HG03045 (cell line): ENCODE results near the gene SH3BP4.

Experiments
- ATAC-seq: cut with Tn5 transposase; IDR thresholded peaks from one replicate; pipeline ENCODE4 v1.9.1; 2021; ENCODE audit warnings: mild to moderate bottlenecking, moderate library complexity; ENCODE audit not compliant: unreplicated experiment

The SH3BP4 gene

DNA sequence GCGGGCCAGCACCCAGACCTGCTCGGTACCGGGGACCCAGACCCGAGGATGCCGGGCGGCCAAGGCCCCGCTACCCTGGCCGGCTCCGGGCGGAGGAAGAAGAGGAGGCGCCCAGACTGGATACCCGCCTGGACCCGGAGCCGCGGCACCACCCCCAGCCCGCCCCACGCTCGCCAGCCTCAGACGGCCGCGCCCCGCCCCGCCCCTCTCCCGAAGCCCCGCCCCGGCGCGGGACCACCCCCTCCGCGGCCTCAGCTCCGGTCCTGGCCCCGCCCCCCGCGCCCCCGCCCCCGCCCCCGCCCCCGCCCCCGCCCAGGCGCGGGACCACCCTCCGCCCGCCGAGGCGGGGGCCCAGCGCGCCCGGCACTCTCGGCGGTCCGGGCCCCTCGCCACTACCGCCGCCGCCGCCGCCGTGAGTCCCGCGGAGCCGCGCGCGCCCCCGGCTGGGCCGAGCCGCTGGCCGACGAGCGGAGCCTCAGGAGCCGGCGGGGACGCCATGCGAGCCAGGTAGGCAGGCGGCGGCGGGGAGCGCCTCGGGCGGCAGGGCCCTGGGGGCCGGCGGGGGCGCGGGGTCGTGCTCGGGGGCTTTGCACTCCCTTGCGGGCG, at the start of gene SH3BP4:
TSS of gene SH3BP4 (plus strand) at position 354 of the 606 bp plus-strand sequence. CDS start 82,986 bp downstream, outside the sequence.
- ATAC-seq: no peak

- ATAC-seq: no peak
These were observed 47.0 kb upstream of the SH3BP4 start for GRCh38 chr2:234904785-234905184.

DNA sequence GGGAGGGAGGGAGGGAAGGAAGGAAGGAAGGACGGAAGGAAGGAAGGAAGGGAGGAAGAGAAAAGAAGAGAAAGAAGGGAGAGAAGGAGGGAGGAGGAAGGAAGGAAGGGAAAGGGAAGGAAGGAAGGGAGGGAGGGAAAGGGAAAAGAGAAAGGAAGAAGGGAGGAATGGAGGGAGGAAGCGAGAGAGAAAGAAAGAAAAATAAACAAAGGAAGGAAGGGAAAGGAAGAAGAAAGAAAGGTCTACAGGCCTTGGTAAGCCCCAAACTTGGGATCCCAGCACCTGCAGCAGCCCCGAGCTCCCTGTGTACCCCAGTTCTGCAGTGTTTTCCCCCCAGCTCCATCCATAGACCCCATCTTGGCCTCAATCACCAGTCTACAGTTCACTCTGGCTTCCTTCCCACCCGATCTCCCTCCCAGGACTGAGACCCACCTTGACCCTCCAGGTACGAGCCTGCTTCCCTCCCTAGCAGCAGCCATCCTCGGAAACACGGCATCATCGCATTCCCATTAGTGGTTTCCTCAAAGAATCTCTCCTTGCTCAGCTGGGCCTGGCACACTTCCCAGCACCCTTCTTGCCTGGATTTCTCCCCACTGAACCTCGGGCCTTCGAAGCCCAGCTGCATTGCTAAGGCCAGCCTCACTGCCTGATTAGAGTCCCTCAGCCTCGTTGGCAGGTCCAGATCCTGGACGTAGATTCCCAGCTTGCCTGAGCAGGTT, 46.1 kb upstream of the SH3BP4 start:
- no peak for ATAC-seq

DNA sequence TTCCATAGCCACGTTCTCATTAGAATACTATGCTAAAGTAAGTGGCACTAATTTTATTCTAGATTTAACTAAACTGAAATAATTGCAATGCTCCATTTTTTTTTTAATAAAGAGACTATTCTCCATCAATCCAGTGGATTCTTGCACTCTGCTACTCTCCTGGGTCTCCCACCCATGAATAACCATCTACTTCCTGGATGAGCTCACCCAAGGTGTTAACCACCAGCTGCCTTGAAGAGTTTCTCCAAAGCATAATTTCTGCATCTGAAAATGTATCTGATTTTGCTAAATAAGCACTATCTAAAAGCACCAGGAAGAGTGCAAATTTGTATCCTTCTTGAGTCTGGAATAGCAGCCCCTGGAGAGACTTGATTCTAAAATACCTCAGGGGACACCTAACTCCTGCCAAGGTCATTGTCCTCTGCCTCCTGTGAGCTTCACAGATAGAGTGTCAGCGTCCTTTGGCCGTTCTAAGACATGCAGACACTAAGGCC, 41.6 kb upstream of the SH3BP4 start:
- no peak for ATAC-seq

DNA sequence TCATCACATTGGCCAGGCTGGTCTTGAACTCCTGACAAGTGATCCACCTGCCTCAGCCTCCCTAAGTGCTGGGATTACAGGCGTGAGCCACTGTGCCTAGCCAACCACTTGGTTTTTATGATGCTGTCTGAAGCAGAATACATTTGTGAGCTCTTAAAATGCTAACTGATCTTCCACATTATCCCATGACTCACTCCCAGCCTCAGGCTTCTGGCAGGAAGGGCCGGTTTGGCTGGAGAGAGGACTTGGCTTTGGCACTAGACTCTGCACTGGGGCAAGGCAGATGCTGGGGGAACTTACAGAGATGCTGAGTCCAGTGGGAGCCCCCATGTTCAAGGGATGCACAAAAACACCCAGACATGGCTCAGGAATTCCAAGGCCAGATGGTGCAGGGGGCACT, 40.5 kb upstream of the SH3BP4 start:
- ATAC-seq: no peak

DNA sequence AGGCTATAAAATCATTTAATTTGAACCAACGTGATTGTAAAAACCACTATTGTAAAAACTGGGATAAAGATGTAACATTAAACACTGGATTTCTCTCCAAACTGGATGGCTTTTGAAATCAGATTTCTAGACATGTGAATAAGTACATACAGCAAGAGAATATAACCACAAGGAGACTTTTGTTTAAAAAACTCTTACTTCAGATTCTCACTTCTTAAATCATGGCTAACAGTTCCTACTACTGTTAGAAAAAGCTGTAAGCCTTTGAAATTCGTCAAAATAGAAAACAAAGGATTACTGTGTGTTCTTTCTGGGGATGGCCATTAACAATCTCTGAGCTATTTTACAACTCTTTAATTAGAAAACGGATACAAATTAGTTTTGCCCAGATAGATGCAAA, 39.4 kb upstream of the SH3BP4 start:
- ATAC-seq: no peak

GRCh38 chr2:234913208-234913626, 38.6 kb upstream of the SH3BP4 start:
- no peak for ATAC-seq

- ATAC-seq: no peak
These were observed 37.3 kb upstream of the SH3BP4 start for GRCh38 chr2:234914371-234915154.

- no peak for ATAC-seq
These were observed 35.1 kb upstream of the SH3BP4 start for GRCh38 chr2:234916674-234917073.

- ATAC-seq: no peak
These were observed 34.4 kb upstream of the SH3BP4 start for GRCh38 chr2:234917211-234917975.

- no peak for ATAC-seq
These were observed 32.1 kb upstream of the SH3BP4 start for GRCh38 chr2:234919711-234920110.

GRCh38 chr2:234920836-234921235, 31.0 kb upstream of the SH3BP4 start:
- no peak for ATAC-seq

DNA sequence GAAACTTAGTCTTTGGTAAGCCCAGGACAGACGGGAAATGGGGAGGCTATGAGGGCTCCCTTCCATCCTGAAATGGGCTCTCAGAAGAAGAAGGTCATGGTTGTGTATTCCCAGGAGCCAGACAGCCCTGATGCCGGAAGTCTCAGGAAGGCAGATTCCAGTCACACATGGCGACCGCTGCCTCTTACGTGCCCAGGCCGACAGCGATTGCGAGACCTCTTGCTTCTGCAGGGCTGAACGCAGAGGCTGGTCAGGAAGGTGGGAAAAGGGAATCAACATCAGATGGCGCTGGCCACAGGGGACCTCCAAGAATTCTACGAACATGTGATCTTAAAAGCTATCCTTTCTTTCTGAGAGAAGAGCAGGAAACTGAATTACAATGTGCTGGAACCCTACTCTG, 22.8 kb upstream of the SH3BP4 start:
- no peak for ATAC-seq

DNA sequence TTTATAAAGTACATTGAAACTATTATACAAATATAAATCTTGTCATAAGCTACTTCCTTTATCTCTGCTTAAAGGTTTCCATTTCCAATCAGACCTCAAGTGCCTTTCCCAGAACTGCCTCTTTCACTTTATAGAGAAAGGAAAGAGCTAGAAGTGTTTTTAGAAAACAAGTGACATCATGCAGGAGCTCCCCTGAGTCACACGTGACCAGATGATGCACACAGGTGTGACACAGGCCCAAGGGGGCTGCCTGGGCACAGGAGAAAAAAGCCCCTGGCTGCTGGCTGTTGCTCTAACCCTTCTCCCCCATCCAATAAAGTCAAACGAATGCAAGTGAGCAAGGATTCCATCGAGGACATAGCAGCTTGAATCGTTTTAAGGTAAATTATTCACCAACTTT, 21.4 kb upstream of the SH3BP4 start:
- ATAC-seq: no peak

DNA sequence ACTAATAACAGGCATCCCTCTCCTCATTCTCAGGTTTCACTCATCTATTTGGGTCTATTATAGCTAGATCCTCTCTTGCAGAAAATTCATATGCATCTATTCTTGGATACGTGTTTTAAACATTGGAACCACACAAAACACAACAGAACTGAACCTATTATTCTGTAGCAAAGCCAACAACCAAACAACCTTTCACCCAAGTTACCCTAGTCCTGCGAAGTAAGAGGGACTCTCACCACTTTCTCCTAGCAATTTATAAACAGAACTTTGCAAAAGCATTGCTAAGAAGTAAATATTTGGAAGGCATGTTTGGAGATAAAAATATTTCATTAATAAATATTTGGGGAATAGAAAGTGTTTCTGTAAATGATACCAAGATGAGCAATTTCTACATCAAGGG, 20.4 kb upstream of the SH3BP4 start:
- no peak for ATAC-seq

- ATAC-seq: no peak
These were observed 19.1 kb upstream of the SH3BP4 start for GRCh38 chr2:234932591-234933168.

- ATAC-seq: no peak
These were observed 16.5 kb upstream of the SH3BP4 start for GRCh38 chr2:234935311-234935710.

DNA sequence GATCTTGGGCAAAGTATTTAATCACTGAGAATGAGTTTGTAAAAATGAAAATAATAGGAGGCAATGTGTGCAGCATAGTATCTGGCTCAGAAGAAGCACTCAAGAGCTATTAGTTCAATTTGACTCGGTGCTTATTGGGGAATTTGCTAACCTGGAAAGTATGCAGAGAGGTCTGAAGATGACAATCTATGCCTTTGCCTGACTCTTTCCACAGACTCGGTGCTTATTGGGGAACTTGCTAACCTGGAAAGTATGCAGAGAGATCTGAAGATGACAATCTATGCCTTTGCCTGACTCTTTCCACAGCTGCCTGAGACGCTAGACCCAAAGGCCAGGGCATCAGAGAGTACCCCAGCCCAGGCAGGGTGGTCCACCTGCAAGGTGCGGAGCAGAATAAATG, 12.2 kb upstream of the SH3BP4 start:
- no peak for ATAC-seq

DNA sequence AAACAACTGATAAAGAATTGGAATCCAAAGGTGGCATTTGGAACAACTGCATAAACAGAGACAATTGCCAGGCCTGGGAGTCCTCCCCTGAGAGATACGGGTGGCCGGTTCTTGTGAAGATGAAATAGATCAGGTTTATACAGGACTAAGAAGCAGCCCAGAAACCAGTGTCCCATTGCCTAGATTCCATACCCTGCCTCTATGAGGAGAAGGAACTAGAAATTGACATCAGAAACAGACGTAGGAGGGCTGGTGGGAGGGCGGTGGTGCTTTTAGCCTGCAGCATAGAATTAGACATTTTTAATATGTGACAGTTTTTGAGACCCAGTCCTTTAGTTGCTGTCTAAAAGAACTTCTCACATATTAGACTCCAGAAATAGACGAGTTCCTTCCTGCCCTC, 11.8 kb upstream of the SH3BP4 start:
- ATAC-seq: no peak

DNA sequence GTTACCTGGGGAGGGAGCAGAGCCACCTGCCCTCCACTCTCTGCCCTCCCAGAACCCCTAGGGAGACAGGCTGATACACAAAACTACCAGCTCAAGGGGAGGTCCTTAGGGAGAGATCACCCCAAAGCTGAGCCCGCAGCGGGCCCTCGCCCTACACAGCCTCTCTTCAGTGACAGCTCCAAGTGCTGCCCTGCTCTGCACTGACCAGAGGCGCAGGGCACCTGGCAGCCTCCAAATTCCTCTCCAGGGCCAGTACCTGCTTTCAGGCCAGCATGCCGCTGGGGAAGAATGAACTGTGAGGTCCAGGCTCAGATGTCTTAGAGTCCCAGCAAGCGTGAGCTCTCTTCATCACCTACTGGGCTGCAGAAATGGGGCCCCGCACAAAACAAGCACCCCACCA, 11.3 kb upstream of the SH3BP4 start:
- ATAC-seq: no peak
